AG08396 (cell line): Measurements from ENCODE around the gene TSPAN8.
"Not testable (repeated sequence)": the region's sequence is repeated elsewhere in the genome, so short reads cannot be mapped to it uniquely, and the experiment has no call there.

Experiments
- DNase-seq: peaks from one replicate; pipeline ENCODE4 v3.0.0; 2012; ENCODE audit warnings: low spot score, mixed read lengths

TSPAN8 gene

DNA sequence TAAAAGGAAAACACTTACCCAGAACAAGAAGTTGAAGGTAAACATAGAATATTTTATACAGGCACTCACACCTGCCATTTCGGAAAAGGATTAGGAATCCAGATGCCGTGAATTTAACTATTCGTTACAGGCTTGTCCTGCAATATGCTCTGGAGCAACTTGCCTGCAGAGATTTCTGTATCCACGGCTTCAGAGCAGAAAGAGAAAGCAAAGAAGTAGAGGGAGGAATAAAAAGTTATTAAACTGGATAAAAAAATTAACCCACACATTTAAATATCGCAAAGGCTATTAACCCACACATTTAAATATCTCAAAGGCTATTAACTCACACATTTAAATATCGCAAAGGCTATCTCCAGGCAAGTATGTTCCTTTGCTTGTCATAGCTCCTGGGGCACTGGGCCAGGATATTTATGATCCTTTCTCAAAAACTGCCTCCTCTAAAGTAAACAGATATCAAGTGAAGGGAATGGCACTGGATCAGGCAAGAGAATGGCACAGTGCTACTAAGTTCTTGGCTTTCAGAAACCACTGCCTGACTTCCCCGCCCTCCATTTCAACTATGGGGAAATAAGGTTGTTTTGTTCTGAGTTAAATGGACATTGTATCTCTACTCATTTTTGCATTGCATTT is at the start of gene TSPAN8:
TSPAN8 (minus strand) TSS at position 399 of the 633 bp plus-strand sequence; CDS start at position 78, 321 bp downstream.
- DNase-seq = no peak

DNA sequence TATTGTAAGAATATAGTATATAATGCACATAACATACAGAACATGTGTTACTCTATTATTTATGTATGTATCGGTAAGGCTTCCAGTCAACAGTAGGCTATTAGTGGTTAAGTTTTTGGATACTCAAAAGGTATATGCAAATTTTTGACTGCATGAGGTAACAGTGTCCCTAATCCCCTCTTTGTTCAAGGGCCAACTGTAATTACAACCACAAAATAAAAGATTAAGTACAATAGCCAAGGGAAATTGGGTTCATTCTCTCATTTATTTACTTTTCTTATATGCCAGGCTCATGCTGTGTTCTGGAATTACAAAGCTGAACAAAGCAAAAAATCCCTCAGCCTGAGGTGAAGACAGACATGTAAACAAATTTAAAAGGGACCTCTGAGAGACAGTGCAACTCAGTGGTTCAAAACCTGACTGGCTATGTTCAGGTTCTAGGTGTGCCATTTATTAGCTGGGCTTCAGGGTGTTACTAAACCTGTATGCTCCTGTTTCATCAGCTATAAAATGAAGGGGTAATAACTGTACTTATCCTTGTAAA is 43.4 kb upstream of the TSPAN8 start:
- DNase-seq = no peak

DNA sequence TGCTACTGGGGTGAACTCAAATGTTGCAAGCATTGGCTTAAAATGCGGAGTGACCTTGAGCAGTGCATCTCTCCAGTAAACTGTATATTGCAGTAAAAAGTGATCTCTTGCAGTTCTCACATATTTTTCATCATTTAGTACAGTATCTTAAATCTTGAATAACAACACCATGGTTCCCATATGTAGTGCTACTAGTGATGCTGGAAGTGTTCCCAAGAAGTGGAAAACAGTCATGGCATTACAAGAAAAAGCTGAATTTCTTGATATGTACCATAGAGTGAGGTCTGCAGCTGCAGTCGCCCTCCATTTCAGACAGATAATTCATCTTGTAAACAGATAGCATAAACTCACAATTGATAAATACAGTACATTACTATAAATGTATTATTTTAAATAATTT is 42.9 kb upstream of the TSPAN8 start:
- no peak for DNase-seq

GRCh38 chr12:71197460-71197859 is 39.7 kb upstream of the TSPAN8 start:
- DNase-seq = no peak

- DNase-seq = no peak
These were observed 37.6 kb upstream of the TSPAN8 start for GRCh38 chr12:71195338-71195896.

DNA sequence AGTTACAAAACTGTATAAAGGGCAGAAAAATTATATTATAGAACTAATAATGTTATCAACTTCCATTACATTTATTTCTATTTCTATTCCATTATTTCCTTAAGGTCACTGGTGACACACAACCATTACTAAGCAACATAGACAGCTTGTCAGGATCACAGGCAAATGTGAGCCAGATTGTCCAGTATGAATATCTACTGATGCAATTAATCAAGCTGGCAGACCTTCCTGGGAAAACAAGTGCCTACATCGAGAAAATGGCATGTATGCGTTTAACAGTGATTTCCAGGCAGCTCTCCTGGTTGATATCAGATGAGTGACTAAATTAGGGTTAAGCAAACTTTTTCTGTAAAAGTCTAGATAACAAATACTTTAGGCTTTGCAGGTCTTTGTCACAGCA is 36.9 kb upstream of the TSPAN8 start:
- DNase-seq = no peak

DNA sequence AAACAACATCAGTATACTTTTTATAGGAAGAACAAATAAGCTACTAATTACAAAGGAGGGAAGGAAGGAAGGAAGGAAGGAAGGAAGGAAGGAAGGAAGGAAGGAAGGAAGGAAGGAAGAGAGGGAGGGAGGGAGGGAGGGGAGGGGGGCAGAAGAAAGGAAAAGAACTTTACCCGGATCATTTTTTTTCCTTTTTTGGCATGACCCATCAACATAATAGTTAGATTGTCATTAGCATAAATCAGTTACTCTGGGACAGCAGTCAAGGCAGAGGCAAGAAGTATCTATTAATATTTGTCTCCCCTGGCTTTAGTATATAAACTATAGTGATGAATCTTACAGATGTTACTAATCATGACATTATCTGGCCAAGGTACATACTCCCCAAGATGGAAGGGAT is 35.2 kb upstream of the TSPAN8 start:
- no peak for DNase-seq

GRCh38 chr12:71191509-71192196 is 33.9 kb upstream of the TSPAN8 start:
- DNase-seq = no peak

DNA sequence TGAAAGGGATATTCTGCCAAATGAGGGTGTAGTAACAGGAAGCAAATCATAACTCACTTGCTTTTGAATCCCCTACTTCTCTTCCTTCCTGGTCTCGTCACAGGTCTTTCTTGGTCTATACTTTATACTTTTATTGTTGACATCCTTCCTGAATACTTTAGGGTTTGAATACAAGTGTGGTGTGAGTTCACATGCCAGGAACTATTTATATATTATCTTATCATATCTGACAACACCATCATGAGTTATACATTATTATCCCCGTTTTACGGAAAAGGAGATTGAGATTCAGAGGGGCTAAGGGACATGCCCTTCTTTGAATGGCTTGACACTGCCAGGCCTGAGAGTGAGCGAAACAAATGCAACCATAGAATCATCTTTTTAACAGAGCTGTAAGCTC is 33.0 kb upstream of the TSPAN8 start:
- no peak for DNase-seq

DNA sequence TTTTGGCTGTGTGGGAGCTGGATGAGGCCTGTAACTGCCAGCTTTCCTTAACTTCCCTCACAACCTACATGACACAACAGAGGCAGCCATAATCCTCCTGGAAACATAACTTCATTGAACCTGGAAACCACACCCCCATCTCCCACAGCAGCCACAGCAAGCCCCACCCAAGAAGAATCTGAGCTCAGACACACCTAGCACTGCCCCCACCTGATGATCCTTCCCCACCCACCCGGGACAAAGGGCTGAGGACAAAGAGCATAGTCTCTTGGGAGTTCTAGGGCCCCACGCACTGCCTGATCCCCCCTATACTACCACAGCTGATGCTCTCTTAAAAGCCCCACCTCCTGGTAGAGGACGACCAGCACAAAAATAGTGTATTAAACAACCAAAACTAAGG is 29.6 kb upstream of the TSPAN8 start:
- no peak for DNase-seq

GRCh38 chr12:71186571-71187288 is 28.9 kb upstream of the TSPAN8 start:
- DNase-seq = no peak

GRCh38 chr12:71183846-71184245 is 26.0 kb upstream of the TSPAN8 start:
- no peak for DNase-seq

DNA sequence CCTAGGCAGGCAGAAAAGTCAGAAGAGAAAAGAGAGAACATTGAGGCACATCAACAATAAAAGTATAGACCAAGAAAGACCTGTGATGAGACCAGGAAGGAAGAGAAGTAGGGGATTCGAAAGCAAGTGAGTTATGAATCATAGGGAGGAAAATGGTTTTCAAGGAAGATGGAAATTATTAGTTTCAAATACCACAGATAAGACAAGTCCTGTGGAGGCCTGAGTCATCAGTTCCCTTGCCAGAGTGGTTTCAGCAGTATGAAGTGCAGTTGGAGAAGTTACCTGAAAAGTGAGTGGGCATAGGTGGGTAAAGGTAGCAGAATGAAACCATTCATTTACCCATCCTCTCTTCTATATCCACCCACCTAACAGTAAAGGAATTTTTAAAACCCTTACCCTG is 25.2 kb upstream of the TSPAN8 start:
- DNase-seq = no peak

DNA sequence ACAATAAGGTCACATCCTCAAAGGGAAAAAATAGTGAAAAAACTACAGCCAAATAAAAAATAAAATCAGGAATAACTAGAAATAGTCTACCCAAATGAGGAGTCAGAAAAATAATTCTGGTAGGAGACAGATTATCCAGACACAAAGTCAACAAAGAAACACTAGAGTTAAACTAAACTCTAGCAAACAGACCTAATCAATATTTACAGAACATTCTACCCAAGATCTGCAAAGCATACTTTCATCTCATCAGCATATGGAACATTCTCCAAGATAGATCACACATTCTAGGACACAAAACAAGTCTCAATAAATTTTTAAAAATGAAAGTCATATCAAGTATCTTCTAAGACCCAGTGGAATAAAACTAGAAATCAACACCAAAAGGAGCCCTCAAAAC is 20.4 kb upstream of the TSPAN8 start:
- no peak for DNase-seq

DNA sequence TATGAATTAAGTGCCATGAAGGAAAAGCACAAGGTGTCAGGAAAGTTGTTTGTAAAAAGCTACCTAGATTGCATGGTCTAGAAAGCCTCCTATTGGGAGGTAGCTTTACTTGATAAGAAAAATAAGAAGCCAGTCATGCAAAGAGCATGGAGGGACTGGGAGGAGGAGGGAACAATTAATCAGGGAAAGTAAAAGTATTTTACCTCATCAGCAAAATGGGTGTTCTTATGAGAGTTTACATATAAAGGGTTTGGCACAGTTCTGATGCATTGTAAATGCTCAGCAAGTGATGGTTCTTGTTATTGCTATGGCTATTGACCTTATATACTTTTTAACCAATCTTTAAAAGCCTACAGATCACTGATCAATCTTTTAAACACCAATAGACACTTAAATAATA is 17.0 kb upstream of the TSPAN8 start:
- DNase-seq = no peak

GRCh38 chr12:71174146-71174545 is 16.3 kb upstream of the TSPAN8 start:
- no peak for DNase-seq

GRCh38 chr12:71170456-71170855 is 12.7 kb upstream of the TSPAN8 start:
- no peak for DNase-seq

- no peak for DNase-seq
These were observed 11.5 kb upstream of the TSPAN8 start for GRCh38 chr12:71169286-71169685.

DNA sequence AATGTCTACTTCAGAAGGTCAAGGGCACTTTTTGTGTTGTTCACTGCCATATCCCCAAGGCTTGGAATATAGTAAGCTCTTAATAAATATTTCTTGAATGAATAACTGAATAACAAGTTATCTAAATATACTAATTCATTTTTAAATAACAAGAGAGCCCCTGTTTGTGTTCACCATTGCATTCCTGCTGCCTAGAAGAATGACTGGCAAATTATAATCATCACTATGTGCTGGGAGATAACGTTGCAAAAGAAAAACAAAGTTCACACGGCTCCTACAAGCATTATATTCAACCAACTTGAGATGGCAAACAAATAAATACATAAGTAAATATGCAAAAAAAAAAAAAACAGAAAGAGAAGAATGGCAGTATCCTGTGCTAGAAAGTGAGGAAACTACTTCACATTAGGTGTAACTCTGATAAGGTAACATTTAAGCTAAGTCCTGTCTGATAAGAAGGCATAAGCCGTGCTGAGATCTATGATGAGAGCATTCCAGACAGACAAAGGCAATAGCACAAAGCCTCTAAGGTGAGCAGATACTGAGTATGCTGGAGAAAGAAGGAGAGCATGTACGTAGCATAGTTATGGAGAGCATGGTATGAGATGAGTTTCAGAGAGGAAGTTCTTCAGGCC is 9.2 kb upstream of the TSPAN8 start:
- DNase-seq = no peak

GRCh38 chr12:71166280-71166679 is 8.5 kb upstream of the TSPAN8 start:
- DNase-seq = no peak

- DNase-seq = not testable (repeated sequence)
These were observed 8.0 kb upstream of the TSPAN8 start for GRCh38 chr12:71165780-71166179.

DNA sequence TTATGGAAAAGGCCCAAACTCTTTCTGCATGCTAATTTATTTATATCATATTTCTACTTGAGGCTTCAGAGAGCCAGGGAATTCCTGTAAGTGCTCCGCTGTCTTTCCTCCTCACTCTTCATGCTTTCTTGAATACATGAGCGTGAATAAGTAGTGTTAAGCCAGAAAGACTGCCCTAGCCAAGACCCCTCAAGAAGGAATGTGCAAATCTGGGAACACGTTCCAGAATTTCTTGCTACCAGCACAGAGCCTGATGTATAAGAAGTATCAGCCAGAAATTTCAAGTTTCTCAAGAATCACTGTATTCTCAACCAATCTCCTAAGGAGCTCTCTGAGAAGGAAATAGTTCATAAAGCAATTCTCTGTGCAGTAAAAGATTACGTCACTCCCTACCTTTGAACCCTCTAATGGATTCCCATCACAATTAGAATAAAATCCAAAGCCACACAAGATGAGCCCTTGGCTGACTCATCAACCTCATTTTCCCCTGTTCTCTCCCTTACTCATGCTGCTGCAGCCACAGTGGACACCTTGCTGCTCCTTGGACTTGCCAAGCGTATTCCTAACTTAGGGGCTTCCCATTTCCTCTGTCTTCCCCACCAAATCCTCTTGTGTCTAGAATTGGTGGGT is 6.9 kb upstream of the TSPAN8 start:
- no peak for DNase-seq
